ENCODE data around the gene PLK5.

Gene PLK5

GRCh38 chr19:1577090-1577928 lies 53.4 kb downstream of the PLK5 start:
- no peak for DNase-seq (ENCODE audit: low spot score)

GRCh38 chr19:1577929-1578618 lies 54.2 kb downstream of the PLK5 start:
- DNase-seq (ENCODE audit: low spot score) = no peak

- no peak for DNase-seq (ENCODE audit: low spot score)
These were observed 55.3 kb downstream of the PLK5 start for GRCh38 chr19:1579222-1579621.

GRCh38 chr19:1580382-1580781 lies 56.5 kb downstream of the PLK5 start:
- DNase-seq (ENCODE audit: low spot score) = no peak

- DNase-seq (ENCODE audit: low spot score) = no peak
These were observed 57.1 kb downstream of the PLK5 start for GRCh38 chr19:1580957-1581356.

- DNase-seq (ENCODE audit: low spot score) = no peak
These were observed 58.3 kb downstream of the PLK5 start for GRCh38 chr19:1582201-1582600.

GRCh38 chr19:1584500-1585242 lies 60.8 kb downstream of the PLK5 start:
- no peak for DNase-seq (ENCODE audit: low spot score)

- no peak for DNase-seq (ENCODE audit: low spot score)
These were observed 61.3 kb downstream of the PLK5 start for GRCh38 chr19:1585243-1585580.

Small RNA genes lying within 50 kb of the gene (small RNA-seq; reads per million reads assigned to genes)
- gene AC005943.2 = 0 reads per million in 2 experiments
- 0 reads per million in 2 experiments for gene RN7SL477P

Measured in SK-N-DZ (cell line).